ENCODE data around the gene CD44.

Gene CD44

GRCh38 chr11:35241083-35241482 is 102.1 kb downstream of the CD44 start:
- FAIRE-seq: no peak

- FAIRE-seq: no peak
Observed at GRCh38 chr11:35241531-35241930, 102.6 kb downstream of the CD44 start.

- no peak for FAIRE-seq
Observed at GRCh38 chr11:35242412-35243242, 103.7 kb downstream of the CD44 start.

- no peak for FAIRE-seq
Observed at GRCh38 chr11:35243774-35244173, 104.8 kb downstream of the CD44 start.

GRCh38 chr11:35245056-35245455 is 106.1 kb downstream of the CD44 start:
- no peak for FAIRE-seq

GRCh38 chr11:35245786-35246185 is 106.8 kb downstream of the CD44 start:
- no peak for FAIRE-seq

- FAIRE-seq: no peak
Observed at GRCh38 chr11:35246745-35247144, 107.8 kb downstream of the CD44 start.

GRCh38 chr11:35247428-35247827 is 108.5 kb downstream of the CD44 start:
- no peak for FAIRE-seq

GRCh38 chr11:35247863-35248262 is 108.9 kb downstream of the CD44 start:
- no peak for FAIRE-seq

- no peak for FAIRE-seq
Observed at GRCh38 chr11:35248558-35249323, 109.8 kb downstream of the CD44 start.

- FAIRE-seq: no peak
Observed at GRCh38 chr11:35250192-35250591, 111.2 kb downstream of the CD44 start.

GRCh38 chr11:35250621-35251020 is 111.7 kb downstream of the CD44 start:
- no peak for FAIRE-seq

GRCh38 chr11:35253237-35253636 is 114.3 kb downstream of the CD44 start:
- no peak for FAIRE-seq

- no peak for FAIRE-seq
Observed at GRCh38 chr11:35255514-35255913, 116.5 kb downstream of the CD44 start.

- FAIRE-seq: no peak
Observed at GRCh38 chr11:35256296-35256695, 117.3 kb downstream of the CD44 start.

GRCh38 chr11:35257281-35257680 is 118.3 kb downstream of the CD44 start:
- no peak for FAIRE-seq

GRCh38 chr11:35259529-35259928 is 120.6 kb downstream of the CD44 start:
- FAIRE-seq: no peak

- FAIRE-seq: no peak
Observed at GRCh38 chr11:35260342-35260985, 121.5 kb downstream of the CD44 start.

GRCh38 chr11:35261197-35261596 is 122.2 kb downstream of the CD44 start:
- FAIRE-seq: no peak

GRCh38 chr11:35262056-35262455 is 123.1 kb downstream of the CD44 start:
- no peak for FAIRE-seq

GRCh38 chr11:35262735-35263134 is 123.8 kb downstream of the CD44 start:
- no peak for FAIRE-seq

GRCh38 chr11:35265755-35266454 is 126.9 kb downstream of the CD44 start:
- no peak for FAIRE-seq

GRCh38 chr11:35267504-35267903 is 128.5 kb downstream of the CD44 start:
- FAIRE-seq: no peak

All from G401.6 (cell line).